Prostate gland (tissue), 2 donors: Measurements from ENCODE around the gene AATK. TPM values are rescaled to one million over a fixed set of nuclear protein-coding genes. Genes with fewer than 3 reads are reported as not detected.

Experiments
- DNase-seq: peaks from one replicate; pipeline ENCODE4 v3.0.0-alpha.2; 2019; ENCODE audit warnings: low spot score
- H3K27ac ChIP-seq, 2 donors: fragments of 200-600 bp; sonication (generic); 2 replicates each; pipeline ENCODE4 v1.5.1; 2017 to 2019
- H3K27me3 ChIP-seq: fragments of 200-600 bp; sonication (generic); replicated peaks from 2 replicates; pipeline ENCODE4 v1.5.1; 2019; ENCODE audit not compliant: insufficient read depth
- H3K36me3 ChIP-seq, 2 donors: fragments of 200-600 bp; sonication (generic); 1 replicate in 1 of 2; 2 replicates in 1 of 2; pipeline versions ENCODE4 v1.5.1 to v1.8.1; 2017 to 2019
- H3K4me1 ChIP-seq: fragments of 200-600 bp; sonication (generic); replicated peaks from 2 replicates; pipeline ENCODE4 v1.5.1; 2019
- H3K4me3 ChIP-seq, 2 donors: fragments of 200-600 bp; sonication (generic); 2 replicates each; pipeline ENCODE4 v1.5.1; 2017 to 2019
- H3K9me3 ChIP-seq: fragments of 200-600 bp; sonication (generic); 2 replicates; pipeline ENCODE4 v1.5.1; 2017
- POLR2A ChIP-seq: fragments of 450-650 bp; IDR thresholded peaks from one replicate; pipeline ENCODE4 v1.6.1; 2016; ENCODE audit warnings: antibody characterized with exemption, mild to moderate bottlenecking
- POLR2AphosphoS5 ChIP-seq: sonication (generic); formaldehyde crosslinking; IDR thresholded peaks from one replicate; pipeline ENCODE4 v1.6.1; 2017; ENCODE audit warnings: antibody characterized with exemption
- WGBS: methylation state at CpG from one replicate; pipeline ENCODE4 v1.1.5; 2018; 5-methylcytosine and 5-hydroxymethylcytosine counted together
- intact Hi-C: fragments of 100-400 bp; cut with DNase I; formaldehyde crosslinking; loops from one replicate; pipeline ENCODE4 v1.14.2; 2022
- total RNA-seq, 2 donors: library from RNA; depleted of rRNA; stranded (reverse); fragments of >200 nt; gene quantifications; one replicate each; pipeline ENCODE4 v1.1.0, GENCODE V29; 2016
- TF ChIP-seq, protein P1 (sequence below), 4 experiments: fragments of 200-600 bp in 2 of 4; fragments of 450-650 bp in 2 of 4; sonication (generic) in 2 of 4; IDR thresholded peaks; 1 replicate in 3 of 4; 2 replicates in 1 of 4; pipeline ENCODE4 v1.5.1; 2016 to 2019; ENCODE audit warnings: antibody characterized with exemption in 4 of 4, mild to moderate bottlenecking in 2 of 4, moderate library complexity in 2 of 4

Gene AATK
- total RNA-seq, 2 donors from 2014 or later: 5.2 to 6.6 TPM

DNA sequence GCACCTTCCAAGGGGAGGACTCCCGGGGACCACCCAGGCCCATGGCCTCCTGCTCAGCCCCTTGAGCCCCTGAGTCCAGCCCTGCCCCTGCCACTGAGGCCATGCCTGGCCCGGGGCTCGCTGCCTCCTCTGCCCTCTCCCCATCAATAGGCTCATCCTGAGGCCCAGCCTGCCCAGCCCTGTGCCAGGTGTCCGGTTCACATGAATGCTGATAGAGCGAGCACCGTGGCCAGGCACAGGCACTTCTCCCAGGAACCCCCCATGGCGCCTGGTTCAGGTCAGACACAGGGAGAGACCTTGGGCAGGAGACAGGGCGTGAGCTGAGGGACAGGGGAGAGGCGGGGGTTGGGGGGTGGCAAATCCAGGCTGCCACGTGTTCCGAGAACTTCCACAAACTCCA is 3.5 kb downstream of the AATK start:
- TF ChIP-seq POLR2A (no peak), POLR2AphosphoS5 (no peak)
- TF ChIP-seq, protein P1, sequence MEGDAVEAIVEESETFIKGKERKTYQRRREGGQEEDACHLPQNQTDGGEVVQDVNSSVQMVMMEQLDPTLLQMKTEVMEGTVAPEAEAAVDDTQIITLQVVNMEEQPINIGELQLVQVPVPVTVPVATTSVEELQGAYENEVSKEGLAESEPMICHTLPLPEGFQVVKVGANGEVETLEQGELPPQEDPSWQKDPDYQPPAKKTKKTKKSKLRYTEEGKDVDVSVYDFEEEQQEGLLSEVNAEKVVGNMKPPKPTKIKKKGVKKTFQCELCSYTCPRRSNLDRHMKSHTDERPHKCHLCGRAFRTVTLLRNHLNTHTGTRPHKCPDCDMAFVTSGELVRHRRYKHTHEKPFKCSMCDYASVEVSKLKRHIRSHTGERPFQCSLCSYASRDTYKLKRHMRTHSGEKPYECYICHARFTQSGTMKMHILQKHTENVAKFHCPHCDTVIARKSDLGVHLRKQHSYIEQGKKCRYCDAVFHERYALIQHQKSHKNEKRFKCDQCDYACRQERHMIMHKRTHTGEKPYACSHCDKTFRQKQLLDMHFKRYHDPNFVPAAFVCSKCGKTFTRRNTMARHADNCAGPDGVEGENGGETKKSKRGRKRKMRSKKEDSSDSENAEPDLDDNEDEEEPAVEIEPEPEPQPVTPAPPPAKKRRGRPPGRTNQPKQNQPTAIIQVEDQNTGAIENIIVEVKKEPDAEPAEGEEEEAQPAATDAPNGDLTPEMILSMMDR (IDR thresholded peaks at IDR 0.05): no peak
- Histone ChIP-seq H3K27ac (no peak overlapping the region), H3K9me3 (no peaks in the 10 kb centered on the region), H3K4me3 (no peak overlapping the region), H3K4me1 (peaks cover 10% of the 10 kb centered on the region), H3K36me3 (no peaks in the 10 kb centered on the region), H3K27me3 (no peaks in the 10 kb centered on the region)
- no peak for DNase-seq
- WGBS: 87% methylated on average over 11 of the region's 11 CpGs
- intact Hi-C loops: no loop called here

DNA sequence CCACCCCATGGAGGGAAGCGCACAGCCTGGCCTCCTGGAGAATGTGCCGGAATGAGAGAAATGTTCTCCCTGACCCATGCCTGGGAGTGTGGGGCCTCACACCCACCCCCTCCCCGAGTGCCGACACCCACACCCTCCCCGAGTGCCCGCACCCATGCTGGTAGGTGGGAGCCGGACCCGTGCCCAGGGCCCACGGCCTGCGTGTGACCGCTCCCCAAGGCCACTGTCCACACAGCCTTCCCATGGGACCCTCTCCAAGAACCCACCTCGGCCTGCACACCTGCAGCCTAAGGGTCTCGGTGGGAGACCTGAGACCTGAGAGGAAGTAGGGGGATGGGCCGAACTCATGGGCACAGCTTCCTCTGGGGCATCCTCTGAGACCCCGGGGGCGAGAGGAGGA is 4.0 kb downstream of the AATK start:
- TF ChIP-seq POLR2AphosphoS5: no peak
- TF ChIP-seq, protein P1 (IDR thresholded peaks at IDR 0.05): no peak
- TF ChIP-seq POLR2A: no peak
- no peak overlapping the region for H3K4me3 ChIP-seq
- H3K27ac ChIP-seq: no peak overlapping the region
- H3K27me3 ChIP-seq: no peaks in the 10 kb centered on the region
- DNase-seq: no peak
- H3K9me3 ChIP-seq: no peaks in the 10 kb centered on the region
- 92% methylated on average over 10 of the region's 16 CpGs for WGBS
- H3K4me1 ChIP-seq: peaks cover 10% of the 10 kb centered on the region
- H3K36me3 ChIP-seq: no peaks in the 10 kb centered on the region
- intact Hi-C loops: no loop called here

DNA sequence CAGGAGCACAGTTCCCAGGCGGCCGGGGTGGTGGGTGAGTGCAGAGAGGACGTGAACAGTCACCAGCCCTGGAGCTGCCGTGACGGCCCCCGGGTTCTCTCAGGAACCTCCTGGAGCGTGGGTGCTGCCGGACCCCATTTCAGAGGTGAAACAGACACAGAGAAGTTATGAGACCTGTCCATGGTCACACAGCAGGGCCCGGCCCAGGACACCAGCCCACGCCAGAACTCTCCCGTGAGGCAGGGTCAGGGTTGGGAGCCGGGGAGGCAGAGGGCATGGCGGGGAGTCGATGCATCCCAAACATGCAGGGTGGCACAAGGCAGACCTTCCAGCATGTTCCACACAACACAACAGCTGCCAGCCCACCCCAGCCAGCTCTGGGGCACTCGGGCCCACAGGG is 4.5 kb downstream of the AATK start:
- no peak for DNase-seq
- H3K36me3 ChIP-seq: no peaks in the 10 kb centered on the region
- H3K27ac ChIP-seq: no peak overlapping the region
- WGBS: 96% methylated on average over 15 of the region's 15 CpGs
- intact Hi-C loops: no loop called here
- no peak overlapping the region for H3K4me3 ChIP-seq
- H3K27me3 ChIP-seq: no peaks in the 10 kb centered on the region
- TF ChIP-seq POLR2AphosphoS5 (no peak), POLR2A (no peak)
- TF ChIP-seq, protein P1 (IDR thresholded peaks at IDR 0.05): no peak
- no peaks in the 10 kb centered on the region for H3K9me3 ChIP-seq
- peaks cover 10% of the 10 kb centered on the region for H3K4me1 ChIP-seq

DNA sequence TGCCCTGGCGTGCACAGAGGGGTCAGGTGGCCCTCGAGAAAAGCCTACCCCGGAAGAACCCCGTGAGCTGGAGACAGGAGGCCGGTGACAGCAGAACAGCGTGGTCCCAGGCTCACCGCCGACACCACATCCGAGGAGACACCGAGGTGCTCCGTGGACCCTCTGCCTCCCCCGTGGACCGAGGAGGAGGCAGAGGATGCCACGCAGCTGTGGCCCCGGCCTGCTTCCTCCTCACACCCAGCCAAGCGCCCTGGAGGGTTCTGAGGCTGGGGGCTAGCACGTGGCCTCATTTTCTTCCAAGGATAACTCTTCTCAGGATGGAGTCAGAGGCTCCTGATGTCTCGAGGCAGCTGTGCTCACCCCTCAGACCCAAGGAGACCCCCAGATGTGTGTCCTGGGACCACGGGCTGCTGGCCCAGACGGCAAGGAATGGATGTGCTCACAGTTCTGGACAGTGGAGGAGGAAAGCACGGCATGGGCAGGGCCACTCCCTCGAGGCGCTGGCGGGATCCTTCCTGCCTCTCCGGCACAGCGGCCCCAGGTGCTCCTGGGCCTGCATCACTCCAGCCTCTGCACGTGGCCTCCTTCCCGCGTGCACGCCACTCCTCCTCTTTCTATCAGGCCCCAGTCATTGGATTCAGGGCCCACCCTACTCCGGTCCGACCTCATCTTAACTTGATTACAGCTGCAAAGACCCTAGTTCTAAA is 5.1 kb downstream of the AATK start:
- DNase-seq: no peak
- 82% methylated on average over 31 of the region's 32 CpGs for WGBS
- no peak overlapping the region for H3K4me3 ChIP-seq
- peaks cover 10% of the 10 kb centered on the region for H3K4me1 ChIP-seq
- no peaks in the 10 kb centered on the region for H3K36me3 ChIP-seq
- no peak for TF ChIP-seq POLR2AphosphoS5
- TF ChIP-seq POLR2A: no peak
- TF ChIP-seq, protein P1 (IDR thresholded peaks at IDR 0.05): no peak
- no peaks in the 10 kb centered on the region for H3K9me3 ChIP-seq
- H3K27ac ChIP-seq: no peak overlapping the region
- intact Hi-C loops: no loop called here
- H3K27me3 ChIP-seq: no peaks in the 10 kb centered on the region

DNA sequence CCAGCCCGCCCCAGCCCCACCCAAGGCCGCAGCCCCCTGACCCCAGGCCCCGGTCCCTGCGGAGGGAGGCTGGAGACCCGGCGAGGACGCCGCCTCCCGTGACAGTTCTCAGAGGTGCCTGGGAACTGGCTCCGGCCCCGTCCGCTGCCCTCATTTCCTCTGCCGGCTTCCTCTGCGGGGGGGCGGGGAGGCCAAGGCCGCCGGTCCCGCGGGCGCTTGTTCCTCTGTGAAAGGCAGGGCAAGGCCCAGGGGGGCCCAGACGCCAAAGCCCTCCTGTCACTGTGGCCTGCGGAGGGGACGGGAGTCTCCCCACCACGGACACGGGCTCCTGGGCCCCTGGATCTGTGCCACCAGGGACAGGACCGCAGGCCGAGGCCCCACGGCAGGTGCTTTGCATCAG is 5.7 kb downstream of the AATK start:
- H3K9me3 ChIP-seq: no peaks in the 10 kb centered on the region
- intact Hi-C loops: no loop called here
- H3K27me3 ChIP-seq: no peaks in the 10 kb centered on the region
- no peaks in the 10 kb centered on the region for H3K36me3 ChIP-seq
- peaks cover 6% of the 10 kb centered on the region for H3K4me1 ChIP-seq
- TF ChIP-seq POLR2A (no peak), POLR2AphosphoS5 (no peak)
- TF ChIP-seq, protein P1 (IDR thresholded peaks at IDR 0.05): no peak
- peak overlapping the region in 1 of 2 donors; percentile 11 for H3K4me3 ChIP-seq
- no peak overlapping the region for H3K27ac ChIP-seq
- 50% methylated on average over 18 of the region's 28 CpGs for WGBS
- no peak for DNase-seq
